ENCODE results near the gene SERTAD1.

The SERTAD1 gene

GRCh38 chr19:40414542-40415535, 11.0 kb downstream of the SERTAD1 start:
- no peak for TF ChIP-seq CTCF (conservative IDR thresholded peaks at IDR 0.05; ENCODE audit: low read depth, low read length)
- Histone ChIP-seq H3K4me1 (ENCODE audit: low read depth, poor library complexity, severe bottlenecking) (peaks cover 13% of the 10 kb centered on the region), H3K27ac (no peak overlapping the region), H3K27me3 (ENCODE audit: insufficient read depth, low read depth) (no peaks in the 10 kb centered on the region), H3K79me2 (ENCODE audit: insufficient read depth, low read depth) (no peaks in the 10 kb centered on the region), H4K20me1 (ENCODE audit: insufficient read depth) (no peaks in the 10 kb centered on the region), H3K4me2 (no peak overlapping the region), H2AFZ (ENCODE audit: low read depth) (0 out of 2 replicates have a peak overlapping the region, but pooled peaks have one; percentile 6), H3K36me3 (ENCODE audit: insufficient read depth) (no peaks in the 10 kb centered on the region), H3K9ac (no peak overlapping the region), H3K4me3 (IDR thresholded peaks at IDR 0.05; ENCODE audit: insufficient read depth, low read depth, low read length) (no peak overlapping the region)

GRCh38 chr19:40413291-40413845, 12.4 kb downstream of the SERTAD1 start, which contains the start of gene PRX:
Gene PRX (minus strand): TSS chr19:40413378. CDS start chr19:40407932, 5,446 bp downstream.
- Histone ChIP-seq H3K9ac (no peak within 1 kb of the TSS), H2AFZ (ENCODE audit: low read depth) (no peak within 1 kb of the TSS), H3K4me3 (IDR thresholded peaks at IDR 0.05; ENCODE audit: insufficient read depth, low read depth, low read length) (no peak within 1 kb of the TSS)

DNA sequence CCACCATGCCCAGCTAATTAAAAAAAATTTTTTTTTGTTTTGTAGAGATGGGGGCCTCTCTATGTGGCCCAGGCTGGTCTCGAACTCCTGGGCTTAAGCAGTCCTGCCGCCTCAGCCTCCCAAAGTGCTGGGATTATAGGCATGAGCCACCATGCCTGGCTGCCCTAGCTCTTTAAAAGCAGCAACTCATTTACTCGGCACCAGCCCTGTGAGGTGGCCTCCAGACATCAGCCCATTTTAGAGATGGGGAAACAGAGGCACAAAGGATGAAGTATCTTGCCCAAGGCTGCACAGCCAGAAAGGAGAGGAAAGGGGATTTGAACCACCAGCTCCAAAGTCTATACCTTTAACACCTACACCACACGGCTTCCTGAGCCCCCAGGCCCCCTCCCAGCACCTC, 12.9 kb downstream of the SERTAD1 start:
- Histone ChIP-seq H3K4me2 (no peak overlapping the region), H3K4me3 (IDR thresholded peaks at IDR 0.05; ENCODE audit: insufficient read depth, low read depth, low read length) (no peak overlapping the region), H3K9ac (no peak overlapping the region), H3K79me2 (ENCODE audit: insufficient read depth, low read depth) (no peaks in the 10 kb centered on the region), H3K27ac (no peak overlapping the region), H4K20me1 (ENCODE audit: insufficient read depth) (no peaks in the 10 kb centered on the region), H3K27me3 (ENCODE audit: insufficient read depth, low read depth) (no peaks in the 10 kb centered on the region), H3K4me1 (ENCODE audit: low read depth, poor library complexity, severe bottlenecking) (peaks cover 13% of the 10 kb centered on the region), H2AFZ (ENCODE audit: low read depth) (no peak overlapping the region), H3K36me3 (ENCODE audit: insufficient read depth) (no peaks in the 10 kb centered on the region)
- no peak for TF ChIP-seq CTCF (conservative IDR thresholded peaks at IDR 0.05; ENCODE audit: low read depth, low read length)

More at GRCh38 chr19:40413291-40413845, 12.4 kb downstream of the SERTAD1 start, which contains the start of gene PRX:
- Histone ChIP-seq H3K27ac (no peak within 1 kb of the TSS), H3K4me2 (no peak within 1 kb of the TSS), H3K79me2 (ENCODE audit: insufficient read depth, low read depth) (no peaks in the 10 kb centered on the region), H3K4me1 (ENCODE audit: low read depth, poor library complexity, severe bottlenecking) (peaks cover 13% of the 10 kb centered on the region), H4K20me1 (ENCODE audit: insufficient read depth) (no peaks in the 10 kb centered on the region), H3K36me3 (ENCODE audit: insufficient read depth) (no peaks in the 10 kb centered on the region), H3K27me3 (ENCODE audit: insufficient read depth, low read depth) (no peaks in the 10 kb centered on the region)
- no peak for TF ChIP-seq CTCF (conservative IDR thresholded peaks at IDR 0.05; ENCODE audit: low read depth, low read length)

- H3K79me2 ChIP-seq (ENCODE audit: insufficient read depth, low read depth): no peaks in the 10 kb centered on the region
- H4K20me1 ChIP-seq (ENCODE audit: insufficient read depth): no peaks in the 10 kb centered on the region
- H2AFZ ChIP-seq (ENCODE audit: low read depth): no peak overlapping the region
- no peak overlapping the region for H3K27ac ChIP-seq
- no peak overlapping the region for H3K4me2 ChIP-seq
- no peak for TF ChIP-seq CTCF (conservative IDR thresholded peaks at IDR 0.05; ENCODE audit: low read depth, low read length)
- no peak overlapping the region for H3K4me3 ChIP-seq (IDR thresholded peaks at IDR 0.05; ENCODE audit: insufficient read depth, low read depth, low read length)
- no peaks in the 10 kb centered on the region for H3K27me3 ChIP-seq (ENCODE audit: insufficient read depth, low read depth)
- H3K4me1 ChIP-seq (ENCODE audit: low read depth, poor library complexity, severe bottlenecking): peaks cover 9% of the 10 kb centered on the region
- H3K9ac ChIP-seq: no peak overlapping the region
- H3K36me3 ChIP-seq (ENCODE audit: insufficient read depth): no peaks in the 10 kb centered on the region
Observed at GRCh38 chr19:40411958-40412499, 13.8 kb downstream of the SERTAD1 start.
